ENCODE measurements around the gene INHBE. TPM values are rescaled to one million over a fixed set of nuclear protein-coding genes. Genes with fewer than 3 reads are reported as not detected.

Gene INHBE
- total and polyA plus RNA-seq, 2 of the 8 experiments (the other 6 are each of a cell fraction or from before 2014, with no cell fraction given): 10.2 to 18.8 TPM

DNA sequence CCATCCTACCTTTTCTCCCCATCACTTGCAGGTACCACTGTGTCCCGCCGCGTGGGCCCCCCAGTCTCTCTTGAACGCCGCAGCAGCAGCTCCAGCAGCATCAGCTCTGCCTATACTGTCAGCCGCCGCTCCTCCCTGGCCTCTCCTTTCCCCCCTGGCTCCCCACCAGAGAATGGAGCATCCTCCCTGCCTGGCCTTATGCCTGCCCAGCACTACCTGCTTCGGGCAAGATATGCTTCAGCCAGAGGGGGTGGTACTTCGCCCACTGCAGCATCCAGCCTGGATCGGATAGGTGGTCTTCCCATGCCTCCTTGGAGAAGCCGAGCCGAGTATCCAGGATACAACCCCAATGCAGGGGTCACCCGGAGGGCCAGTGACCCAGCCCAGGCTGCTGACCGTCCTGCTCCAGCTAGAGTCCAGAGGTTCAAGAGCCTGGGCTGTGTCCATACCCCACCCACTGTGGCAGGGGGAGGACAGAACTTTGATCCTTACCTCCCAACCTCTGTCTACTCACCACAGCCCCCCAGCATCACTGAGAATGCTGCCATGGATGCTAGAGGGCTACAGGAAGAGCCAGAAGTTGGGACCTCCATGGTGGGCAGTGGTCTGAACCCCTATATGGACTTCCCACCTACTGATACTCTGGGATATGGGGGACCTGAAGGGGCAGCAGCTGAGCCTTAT, 15.3 kb downstream of the INHBE start:
- Histone ChIP-seq H3K23me2 (ENCODE audit: low read depth, low read length) (peaks cover under 1% of the 10 kb centered on the region; the same call in 1 of the 2 replicates), H3K4ac (replicated peaks; ENCODE audit: insufficient read length, low read depth, low read length) (no peak overlapping the region), H3K18ac (ENCODE audit: extremely low read depth, low read length) (no peak overlapping the region), H2BK15ac (ENCODE audit: low read length) (no peak overlapping the region), H3K9ac (replicated peaks in 1 of 4; ENCODE audit: extremely low read depth in 1 of 4, low read depth in 3 of 4, low read length in 3 of 4) (no peak overlapping the region), H2BK20ac (ENCODE audit: low read length) (no peak overlapping the region), H2AFZ (ENCODE audit: low read length) (no peak overlapping the region), H3K9me3 (ENCODE audit: insufficient read depth in 2 of 2, low read depth in 1 of 2, low read length in 1 of 2) (no peaks in the 10 kb centered on the region), H4K5ac (ENCODE audit: insufficient read length, low read depth, low read length) (no peak overlapping the region), H4K91ac (replicated peaks; ENCODE audit: insufficient read length, low read length) (no peak overlapping the region), H2BK120ac (replicated peaks; ENCODE audit: low read depth, low read length) (no peak overlapping the region), H2AK5ac (ENCODE audit: low read depth, low read length) (no peak overlapping the region), H4K20me1 (replicated peaks in 1 of 2; ENCODE audit: control insufficient read depth in 1 of 2, insufficient read depth in 2 of 2, low read length in 2 of 2) (peaks cover 0 to 6% of the 10 kb centered on the region in 2 experiments), H3K4me1 (replicated peaks in 1 of 4; ENCODE audit: control insufficient read depth in 3 of 4, insufficient read depth in 4 of 4, low read length in 3 of 4) (peaks cover 0 to 7% (median 2%) of the 10 kb centered on the region in 4 experiments; a peak in 5 of 7 replicates), H3K14ac (ENCODE audit: insufficient read length) (no peak overlapping the region), H2BK12ac (ENCODE audit: low read depth, low read length) (no peak overlapping the region), H3K79me1 (ENCODE audit: low read depth, low read length) (no peaks in the 10 kb centered on the region), H3K4me3 (ENCODE audit: extremely low read depth in 1 of 4, insufficient read depth in 2 of 4, low read depth in 3 of 4, low read length in 4 of 4) (no peak overlapping the region), H3K23ac (ENCODE audit: insufficient read length) (no peak overlapping the region), H3K36me3 (ENCODE audit: control insufficient read depth in 2 of 4, insufficient read depth in 4 of 4, low read length in 3 of 4) (peaks cover 0 to 11% (median 4%) of the 10 kb centered on the region in 4 experiments; a peak in 4 of 8 replicates), H3K56ac (replicated peaks; ENCODE audit: insufficient read length, low read depth, low read length) (no peak overlapping the region), H3K4me2 (ENCODE audit: insufficient read depth in 1 of 2, low read depth in 2 of 2, low read length in 2 of 2) (no peak overlapping the region), H2BK5ac (ENCODE audit: low read depth, low read length) (no peak overlapping the region), H3K27me3 (replicated peaks in 1 of 4; ENCODE audit: control insufficient read depth in 3 of 4, extremely low read depth in 1 of 4, insufficient read depth in 3 of 4, low read length in 3 of 4) (peaks cover 13 to 28% (median 23%) of the 10 kb centered on the region in 4 experiments), H4K8ac (ENCODE audit: extremely low read depth, insufficient read depth, low read length) (no peak overlapping the region), H3K79me2 (ENCODE audit: control insufficient read depth in 1 of 2, insufficient read depth in 2 of 2, low read length in 2 of 2) (no peaks in the 10 kb centered on the region), H3K27ac (ENCODE audit: low read depth, low read length) (no peak overlapping the region)
- DNase-seq (ENCODE audit: low read depth in 1 of 2, low spot score in 2 of 2) (no peak), FAIRE-seq (no peak)
- TF ChIP-seq POLR2AphosphoS5 (IDR thresholded peaks at IDR 0.05; ENCODE audit: low read depth, low read length) (no peak), POLR2A (IDR thresholded peaks at IDR 0.05; ENCODE audit: control extremely low read depth in 1 of 2, low read depth in 2 of 2, low read length in 2 of 2) (no peak)
- CTCF ChIA-PET (ENCODE audit: partially characterized antibody): interaction anchor here (0.6 to 25.1 kb wide), 5 partner anchors 10 to 452 kb away, joined by 3 to 441 read pairs (median 5); partner anchors contain the start of genes ARHGAP9, GLI1 and INHBE
- 93% methylated on average over 14 of the region's 14 CpGs; no CpG with 5 or more reads in 1 of the 2 experiments for WGBS, 2 experiments (ENCODE audit: extremely low coverage in 1 of 2, insufficient coverage in 1 of 2, insufficient read length in 1 of 2, insufficient replicate concordance in 2 of 2, low coverage in 1 of 2, low lambda C conversion rate in 2 of 2, missing lambda C conversion rate in 1 of 2)
- POLR2A ChIA-PET (ENCODE audit: partially characterized antibody): no interaction called here
